Activated CD4-positive, alpha-beta T cell treated with anti-CD3 and anti-CD28 coated beads for 48 hours (primary cell): ENCODE data around the gene PSMD6.
A peak's percentile ranks its signal among the peaks of the same experiment; 100 is the strongest.

Experiments used
- DNase-seq: peaks from one replicate; pipeline ENCODE4 v3.0.0-alpha.2; 2020

Gene PSMD6

DNA sequence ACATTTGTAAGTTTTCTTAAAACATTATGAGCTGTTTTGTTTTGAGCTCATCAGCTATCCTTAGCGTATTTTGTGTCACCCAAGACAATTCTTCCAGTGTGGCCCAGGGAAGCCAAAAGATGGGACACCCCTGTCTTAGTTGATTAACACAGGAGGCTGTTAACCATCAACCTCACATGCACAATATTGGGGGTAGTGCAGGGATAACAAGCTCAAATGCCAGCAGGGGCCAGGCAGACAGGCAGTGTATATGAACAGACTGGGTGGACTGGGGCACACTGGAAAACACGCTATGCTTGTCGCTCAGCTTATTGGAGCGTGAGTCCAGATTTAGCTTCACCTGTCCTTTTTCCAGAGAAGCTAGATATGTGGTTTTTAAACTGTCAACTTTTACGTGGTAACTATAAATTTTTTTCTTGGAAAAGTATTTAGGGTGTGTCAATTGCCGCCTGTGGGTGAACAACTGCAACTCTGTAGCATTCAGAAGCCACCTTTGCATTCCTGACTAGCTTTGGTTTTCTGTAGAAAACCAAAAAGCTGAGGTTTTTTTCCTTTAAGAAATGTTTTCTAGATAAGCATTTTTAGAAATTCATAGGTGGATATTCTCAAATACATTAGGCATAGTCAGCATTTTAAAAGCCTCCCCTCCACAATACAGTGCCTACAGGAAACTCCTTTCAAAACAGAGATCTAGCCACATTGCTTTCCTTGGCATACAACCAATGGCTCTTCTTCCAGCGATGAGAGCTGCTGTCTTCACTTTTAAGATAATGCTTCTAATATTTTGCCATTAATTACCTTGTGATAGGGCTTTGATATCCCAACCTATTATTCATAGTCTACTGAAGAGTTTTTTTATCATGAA is 14.6 kb downstream of the PSMD6 start:
- DNase-seq = no peak

GRCh38 chr3:64008017-64008416 is 15.3 kb downstream of the PSMD6 start:
- DNase-seq = no peak

DNA sequence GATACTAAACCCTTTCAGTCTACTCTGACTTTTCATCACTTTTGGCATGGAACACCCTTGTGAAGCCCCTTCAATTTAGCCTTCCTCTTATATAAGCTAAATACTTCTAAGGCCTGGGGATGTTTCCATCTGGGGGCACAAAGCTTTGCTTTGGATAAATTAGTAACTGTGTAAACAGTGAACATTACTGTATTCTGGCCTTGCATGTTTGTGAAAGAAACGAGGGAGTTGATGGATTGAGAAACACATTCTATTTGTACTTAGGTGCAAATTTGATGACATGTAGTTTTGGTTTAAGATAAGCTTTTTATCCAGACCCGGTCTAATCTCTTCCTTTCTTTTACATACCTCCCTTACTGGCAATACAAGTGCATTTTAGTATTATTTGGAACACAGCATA is 19.7 kb downstream of the PSMD6 start:
- DNase-seq = no peak

DNA sequence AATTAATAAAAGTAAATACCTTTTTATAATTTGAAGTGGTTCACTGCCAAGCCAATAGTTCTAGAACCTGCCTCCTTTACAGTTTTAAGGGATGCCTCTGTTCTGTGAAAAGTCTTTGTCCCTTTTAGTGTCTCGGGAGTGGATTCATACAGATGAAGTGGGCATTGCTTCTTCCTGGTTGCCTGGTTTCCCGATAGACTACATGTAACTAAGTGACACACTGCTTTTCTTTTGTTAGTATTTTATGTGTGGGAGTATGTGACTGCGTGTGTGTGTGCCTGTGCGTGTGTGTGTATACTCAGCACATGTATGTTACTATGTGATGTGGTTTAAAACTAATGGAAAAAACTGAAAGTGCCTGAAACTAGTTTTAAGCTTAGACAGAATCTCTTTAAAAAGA is 21.1 kb downstream of the PSMD6 start:
- DNase-seq = no peak

DNA sequence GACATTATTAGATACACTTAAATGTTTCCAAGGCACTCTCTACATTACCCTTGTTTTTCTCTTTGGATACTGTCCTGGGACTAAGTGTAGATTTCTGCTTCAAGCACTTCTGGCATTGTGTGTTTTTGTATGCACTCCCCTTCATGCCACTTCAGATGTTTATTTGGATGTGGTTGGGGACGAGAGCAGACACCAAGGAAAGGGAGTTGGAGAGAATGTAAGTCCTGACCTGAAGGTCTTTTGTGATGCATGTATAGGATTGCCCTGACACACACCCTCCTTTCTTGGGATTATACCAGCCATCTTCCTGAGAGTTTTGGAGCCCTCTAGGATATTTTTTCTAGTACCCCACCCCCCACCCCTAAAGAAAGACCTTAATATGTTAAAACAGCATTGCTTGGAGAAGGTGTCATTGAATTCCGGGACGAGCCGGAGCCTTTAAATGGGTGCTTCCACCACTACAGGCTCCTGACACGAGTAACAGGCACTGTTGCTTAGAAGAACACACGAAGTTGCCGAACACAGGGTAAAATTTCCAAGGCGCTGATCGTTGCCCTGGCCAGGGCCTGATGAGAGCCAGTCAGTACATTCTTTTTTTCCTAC is 22.7 kb downstream of the PSMD6 start:
- no peak for DNase-seq

- no peak for DNase-seq
These were observed 24.2 kb downstream of the PSMD6 start for GRCh38 chr3:63998852-63999754.

DNA sequence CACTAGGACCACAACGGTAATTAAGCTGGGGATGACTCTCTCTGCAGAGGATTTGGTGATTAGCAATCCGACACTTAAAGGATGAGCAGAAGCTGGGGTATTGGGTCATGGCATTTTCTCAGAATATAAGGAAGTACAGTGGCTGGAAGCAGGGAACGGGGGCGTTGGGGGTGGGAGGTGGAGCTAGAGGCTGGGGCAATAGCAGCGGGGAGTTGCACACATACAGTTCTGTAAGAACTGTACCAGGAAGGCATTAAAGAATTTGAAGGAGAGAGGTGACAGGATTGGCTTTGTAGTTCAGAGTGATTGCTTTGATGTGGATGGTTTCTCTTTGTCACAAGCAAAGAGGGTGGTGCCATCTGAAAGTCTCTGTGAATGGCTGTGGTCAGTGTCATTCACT is 28.2 kb downstream of the PSMD6 start:
- DNase-seq = no peak

- DNase-seq = peak; percentile 60
These were observed 29.6 kb downstream of the PSMD6 start for GRCh38 chr3:63993653-63994079.

- DNase-seq = no peak
These were observed 30.6 kb downstream of the PSMD6 start for GRCh38 chr3:63992516-63993209.

GRCh38 chr3:63991666-63992065 is 31.6 kb downstream of the PSMD6 start:
- DNase-seq = no peak

GRCh38 chr3:63990733-63991132 is 32.6 kb downstream of the PSMD6 start:
- DNase-seq = no peak

DNA sequence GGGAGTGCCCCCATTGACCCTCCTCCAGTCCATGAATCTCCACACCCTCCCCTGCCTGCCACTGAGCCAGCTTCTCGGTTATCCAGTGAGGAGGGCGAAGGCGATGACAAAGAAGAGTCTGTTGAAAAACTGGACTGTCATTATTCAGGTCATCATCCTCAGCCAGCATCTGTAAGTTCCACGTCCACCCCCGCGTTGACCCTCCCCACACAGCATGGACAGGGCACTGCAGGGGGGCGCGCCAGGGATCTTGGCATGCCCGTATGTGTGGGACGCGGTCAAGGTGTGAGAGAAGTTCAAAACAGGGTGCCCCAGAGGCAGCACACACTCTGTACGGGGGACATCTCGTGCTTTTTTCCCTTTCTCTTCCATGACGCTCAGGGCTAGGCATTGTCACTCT is 33.1 kb downstream of the PSMD6 start:
- no peak for DNase-seq

DNA sequence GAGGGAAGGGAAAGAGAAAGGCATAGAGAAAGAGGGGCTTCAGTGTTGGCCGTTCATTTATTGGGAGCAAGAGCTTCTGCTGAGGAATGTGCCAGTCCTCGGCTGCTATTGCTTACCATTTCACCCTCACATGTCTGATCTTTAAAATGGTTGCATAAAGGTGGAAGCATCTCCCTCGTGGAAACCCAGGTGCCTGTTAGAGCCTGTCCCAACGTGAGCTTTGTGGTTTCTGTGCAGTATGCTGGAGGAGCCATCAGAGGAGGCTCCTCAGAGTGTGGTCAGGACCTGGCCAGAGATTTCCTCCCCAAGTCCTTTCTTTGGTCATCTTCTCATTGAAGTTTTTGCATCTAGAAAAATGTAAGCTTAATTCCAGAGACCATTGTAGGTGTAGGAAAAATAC is 34.4 kb downstream of the PSMD6 start:
- DNase-seq = no peak

GRCh38 chr3:63986831-63987230 is 36.5 kb downstream of the PSMD6 start:
- DNase-seq = no peak

- DNase-seq = no peak
These were observed 37.1 kb downstream of the PSMD6 start for GRCh38 chr3:63986146-63986545.

GRCh38 chr3:63984391-63984790 is 38.9 kb downstream of the PSMD6 start:
- no peak for DNase-seq

DNA sequence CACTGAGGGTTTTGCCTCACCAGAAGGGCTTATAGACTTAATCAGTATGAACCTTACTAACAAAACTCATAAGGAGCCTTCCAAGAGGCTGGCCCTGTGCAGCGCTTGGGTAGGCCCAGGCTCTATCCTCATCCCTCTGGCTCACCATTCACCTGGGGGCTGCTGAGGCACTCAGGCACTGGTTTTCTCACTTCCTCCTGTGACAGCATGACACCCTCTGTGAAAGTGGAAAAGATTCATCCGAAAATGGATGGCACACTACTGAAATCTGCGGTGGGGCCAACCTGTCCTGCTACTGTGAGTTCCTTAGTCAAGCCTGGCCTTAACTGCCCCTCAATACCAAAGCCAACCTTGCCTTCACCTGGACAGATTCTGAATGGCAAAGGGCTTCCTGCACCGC is 41.3 kb downstream of the PSMD6 start:
- no peak for DNase-seq

- no peak for DNase-seq
These were observed 42.3 kb downstream of the PSMD6 start for GRCh38 chr3:63980830-63981498.

GRCh38 chr3:63980019-63980418 is 43.3 kb downstream of the PSMD6 start:
- no peak for DNase-seq

DNA sequence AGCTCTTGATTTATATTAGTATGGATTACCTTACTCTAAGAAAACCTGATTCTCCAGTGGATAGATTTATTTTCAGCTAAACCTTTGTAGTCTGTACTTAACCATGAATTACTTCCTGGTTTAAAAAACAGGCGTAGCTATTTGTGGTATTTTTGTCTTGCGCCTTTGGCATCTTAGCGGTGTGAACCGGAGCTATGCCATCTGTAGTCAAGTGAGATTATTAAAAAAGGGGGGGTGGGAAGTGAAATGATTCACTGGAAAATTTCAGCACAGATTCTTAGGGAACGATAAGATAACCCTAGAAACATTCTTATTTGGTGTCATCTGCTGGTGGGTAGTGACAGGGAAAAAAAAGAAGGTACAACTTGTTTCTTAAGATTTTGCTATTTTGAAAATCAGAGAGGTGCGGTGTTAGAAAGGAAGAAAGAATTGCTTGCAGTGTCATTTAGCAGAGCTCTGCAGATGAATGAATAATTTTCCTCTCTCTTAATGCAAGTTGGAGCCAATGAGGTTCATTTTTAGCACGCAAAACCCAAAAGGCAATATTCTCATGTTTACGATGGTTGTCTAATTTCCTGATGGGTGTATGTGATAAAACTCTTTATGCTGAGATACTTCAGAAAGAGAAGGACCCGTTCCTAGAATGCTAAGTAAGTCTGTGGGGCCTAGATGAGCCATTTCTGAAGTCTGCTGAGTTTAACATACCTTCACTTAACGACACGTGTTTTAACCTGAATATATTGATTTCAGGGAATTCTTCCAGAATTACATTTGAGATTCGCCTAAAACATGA is 44.0 kb downstream of the PSMD6 start:
- DNase-seq = no peak

- DNase-seq = no peak
These were observed 45.4 kb downstream of the PSMD6 start for GRCh38 chr3:63977893-63978292.

DNA sequence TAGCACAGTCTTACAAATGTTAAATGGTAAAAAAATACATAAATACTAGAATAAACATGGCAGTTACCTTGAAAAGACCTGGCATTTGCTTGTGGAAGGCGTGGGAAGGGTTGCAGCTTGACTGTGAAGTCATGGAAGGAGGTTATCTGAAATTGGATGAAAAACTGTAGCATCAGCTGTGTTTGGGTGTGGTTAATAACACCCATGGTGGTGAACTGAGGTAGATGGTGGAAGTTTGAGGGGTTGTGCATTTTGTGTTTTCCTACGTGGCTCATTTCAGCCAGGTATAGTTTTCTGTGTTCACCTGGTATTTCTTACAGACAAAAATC is 46.5 kb downstream of the PSMD6 start:
- DNase-seq = no peak
